H1 (cell line): ENCODE measurements around the gene QRICH2. TPM values are rescaled to one million over a fixed set of nuclear protein-coding genes. Genes with fewer than 3 reads are reported as not detected.

ENCODE experiments used
- CTCF ChIA-PET: fragments of 300-600 bp; sonication (Branson Sonifier 250); formaldehyde crosslinking; loops from one replicate; lab custom pipeline; 2021; ENCODE audit not compliant: partially characterized antibody; lab: Charles Lee
- POLR2A ChIA-PET: fragments of 300-600 bp; sonication (Branson Sonifier 250); formaldehyde crosslinking; loops from one replicate; lab custom pipeline; 2021; ENCODE audit warnings: inconsistent platforms; ENCODE audit not compliant: partially characterized antibody; lab: Charles Lee
- DNase-seq, 2 experiments: peaks; one replicate each; pipeline versions ENCODE4 v3.0.0 to v3.0.0-alpha.2; 2010 to 2022; ENCODE audit warnings: low spot score in 2 of 2, low read depth in 1 of 2, mixed read lengths in 1 of 2
- FAIRE-seq: peaks from 2 replicates; lab custom pipeline; 2011; peaks lifted over from hg19 to GRCh38; lab: Jason Lieb, UNC
- H2AFZ ChIP-seq: 2 replicates; pipeline ENCODE4 v1.8.1; 2012; ENCODE audit warnings: low read length, inconsistent platforms
- H2AK5ac ChIP-seq: 2 replicates; pipeline ENCODE4 v1.6.1; 2013; ENCODE audit warnings: low read depth, low read length
- H2BK120ac ChIP-seq: replicated peaks from 2 replicates; pipeline ENCODE3; 2013; ENCODE audit warnings: low read depth, low read length, inconsistent platforms
- H2BK12ac ChIP-seq: 2 replicates; pipeline ENCODE4 v1.6.1; 2013; ENCODE audit warnings: low read depth, low read length
- H2BK15ac ChIP-seq: 2 replicates; pipeline ENCODE4 v1.6.1; 2013; ENCODE audit warnings: low read length
- H2BK20ac ChIP-seq: 2 replicates; pipeline ENCODE4 v1.6.1; 2013; ENCODE audit warnings: low read length
- H2BK5ac ChIP-seq: 2 replicates; pipeline ENCODE4 v1.6.1; 2013; ENCODE audit warnings: low read depth, low read length
- H3K14ac ChIP-seq: 2 replicates; pipeline ENCODE4 v1.6.1; 2013; ENCODE audit warnings: inconsistent platforms; ENCODE audit not compliant: insufficient read length
- H3K18ac ChIP-seq: 2 replicates; pipeline ENCODE4 v1.6.1; 2013; ENCODE audit warnings: low read length; ENCODE audit errors: extremely low read depth
- H3K23ac ChIP-seq: 2 replicates; pipeline ENCODE4 v1.6.1; 2013; ENCODE audit warnings: inconsistent platforms; ENCODE audit not compliant: insufficient read length
- H3K23me2 ChIP-seq: 2 replicates; pipeline ENCODE4 v1.6.1; 2013; ENCODE audit warnings: low read depth, low read length
- H3K27ac ChIP-seq: 2 replicates; pipeline ENCODE4 v1.6.1; 2011; ENCODE audit warnings: low read depth, low read length, inconsistent platforms
- H3K27me3 ChIP-seq, 4 experiments: replicated peaks in 1 of 4; 1 replicate in 1 of 4; 2 replicates in 3 of 4; pipeline versions ENCODE4 v1.6.1 to v1.8.1; 2011 to 2013; ENCODE audit warnings: low read length in 3 of 4, mild to moderate bottlenecking in 3 of 4, inconsistent platforms in 2 of 4, mixed read lengths in 2 of 4, moderate library complexity in 1 of 4; ENCODE audit not compliant: control insufficient read depth in 3 of 4, insufficient read depth in 3 of 4; ENCODE audit errors: extremely low read depth in 1 of 4
- H3K36me3 ChIP-seq, 4 experiments: 2 replicates each; pipeline versions ENCODE4 v1.6.1 to v1.8.1; 2011 to 2013; ENCODE audit warnings: mild to moderate bottlenecking in 4 of 4, low read length in 3 of 4, moderate library complexity in 2 of 4, control low read depth in 1 of 4, inconsistent platforms in 1 of 4; ENCODE audit not compliant: insufficient read depth in 4 of 4, control insufficient read depth in 2 of 4
- H3K4ac ChIP-seq: replicated peaks from 2 replicates; pipeline ENCODE3; 2013; ENCODE audit warnings: low read length, low read depth, mixed read lengths, inconsistent platforms; ENCODE audit not compliant: insufficient read length
- H3K4me1 ChIP-seq, 4 experiments: replicated peaks in 1 of 4; 1 replicate in 1 of 4; 2 replicates in 3 of 4; pipeline versions ENCODE4 v1.6.1 to v1.8.1; 2011 to 2013; ENCODE audit warnings: low read length in 3 of 4, inconsistent platforms in 2 of 4, mixed read lengths in 1 of 4; ENCODE audit not compliant: insufficient read depth in 4 of 4, control insufficient read depth in 3 of 4
- H3K4me2 ChIP-seq, 2 experiments: 2 replicates each; pipeline versions ENCODE4 v1.6.1 to v1.8.1; 2011 to 2013; ENCODE audit warnings: low read depth in 2 of 2, low read length in 2 of 2, control low read depth in 1 of 2, inconsistent platforms in 1 of 2, mild to moderate bottlenecking in 1 of 2; ENCODE audit not compliant: insufficient read depth in 1 of 2
- H3K4me3 ChIP-seq, 4 experiments: fragments of 200-600, 300-600 bp in 1 of 4; sonication (generic), shearing (Covaris generic), sonication (Bioruptor Twin) in 1 of 4; 2 replicates each; pipeline versions ENCODE4 v1.5.1 to v1.8.1; 2011 to 2016; ENCODE audit warnings: low read length in 4 of 4, low read depth in 3 of 4, control low read depth in 2 of 4, inconsistent platforms in 2 of 4, mild to moderate bottlenecking in 2 of 4, mixed read lengths in 1 of 4, moderate library complexity in 1 of 4; ENCODE audit not compliant: insufficient read depth in 2 of 4; ENCODE audit errors: extremely low read depth in 1 of 4
- H3K56ac ChIP-seq: replicated peaks from 2 replicates; pipeline ENCODE3; 2013; ENCODE audit warnings: low read depth, mild to moderate bottlenecking, mixed read lengths, low read length, inconsistent platforms; ENCODE audit not compliant: insufficient read length
- H3K79me1 ChIP-seq: 2 replicates; pipeline ENCODE4 v1.6.1; 2013; ENCODE audit warnings: low read depth, low read length, control low read depth
- H3K79me2 ChIP-seq, 2 experiments: 2 replicates each; pipeline versions ENCODE4 v1.6.1 to v1.8.1; 2012 to 2013; ENCODE audit warnings: low read length in 2 of 2, mild to moderate bottlenecking in 2 of 2, inconsistent platforms in 1 of 2; ENCODE audit not compliant: insufficient read depth in 2 of 2, control insufficient read depth in 1 of 2
- H3K9ac ChIP-seq, 4 experiments: replicated peaks in 1 of 4; 1 replicate in 1 of 4; 2 replicates in 3 of 4; pipeline versions ENCODE4 v1.6.1 to v1.8.1; 2011 to 2013; ENCODE audit warnings: low read depth in 3 of 4, low read length in 3 of 4, control low read depth in 2 of 4, mild to moderate bottlenecking in 2 of 4, moderate library complexity in 2 of 4, inconsistent platforms in 1 of 4; ENCODE audit errors: extremely low read depth in 1 of 4
- H3K9me3 ChIP-seq, 2 experiments: 2 replicates each; pipeline versions ENCODE4 v1.6.1 to v1.8.1; 2012 to 2013; ENCODE audit warnings: mild to moderate bottlenecking in 2 of 2, moderate library complexity in 2 of 2, control low read depth in 1 of 2, inconsistent platforms in 1 of 2, low read depth in 1 of 2, low read length in 1 of 2, mixed read lengths in 1 of 2; ENCODE audit not compliant: insufficient read depth in 2 of 2
- H4K20me1 ChIP-seq, 2 experiments: replicated peaks in 1 of 2; 2 replicates each; pipeline versions ENCODE3 to v1.8.1; 2011 to 2013; ENCODE audit warnings: inconsistent platforms in 2 of 2, low read length in 2 of 2, mild to moderate bottlenecking in 1 of 2; ENCODE audit not compliant: insufficient read depth in 2 of 2, control insufficient read depth in 1 of 2
- H4K5ac ChIP-seq: 2 replicates; pipeline ENCODE4 v1.6.1; 2013; ENCODE audit warnings: low read length, low read depth, mixed read lengths, inconsistent platforms; ENCODE audit not compliant: insufficient read length
- H4K8ac ChIP-seq: 2 replicates; pipeline ENCODE4 v1.8.0; 2013; ENCODE audit warnings: mild to moderate bottlenecking, moderate library complexity, low read length, inconsistent platforms; ENCODE audit not compliant: insufficient read depth; ENCODE audit errors: extremely low read depth
- H4K91ac ChIP-seq: replicated peaks from 2 replicates; pipeline ENCODE3; 2013; ENCODE audit warnings: low read length, mixed read lengths, inconsistent platforms; ENCODE audit not compliant: insufficient read length
- BCL11A ChIP-seq, 2 experiments: IDR thresholded peaks; one replicate each; pipeline ENCODE4 v1.6.1; 2011; ENCODE audit warnings: low read depth in 2 of 2, low read length in 2 of 2, mild to moderate bottlenecking in 2 of 2
- CREB1 ChIP-seq: IDR thresholded peaks from 2 replicates; pipeline ENCODE4 v1.6.1; 2012; ENCODE audit warnings: inconsistent platforms
- EP300 ChIP-seq, 2 experiments: IDR thresholded peaks; 1 replicate in 1 of 2; 2 replicates in 1 of 2; pipeline ENCODE4 v1.6.1; 2011 to 2012; ENCODE audit warnings: low read depth in 2 of 2, low read length in 2 of 2, mild to moderate bottlenecking in 2 of 2, borderline replicate concordance in 1 of 2, inconsistent platforms in 1 of 2, moderate library complexity in 1 of 2
- GTF2F1 ChIP-seq: IDR thresholded peaks from 2 replicates; pipeline ENCODE4 v1.6.1; 2012; ENCODE audit warnings: low read depth, low read length, improper control_type of control experiment, borderline replicate concordance
- POLR2AphosphoS5 ChIP-seq: IDR thresholded peaks from 2 replicates; pipeline ENCODE4 v1.6.1; 2011; ENCODE audit warnings: low read depth, low read length
- TAF7 ChIP-seq: optimal IDR thresholded peaks from 2 replicates; pipeline ENCODE3; 2011; ENCODE audit warnings: low read depth, mild to moderate bottlenecking, inconsistent platforms, low read length, moderate library complexity, borderline replicate concordance
- WGBS, 2 experiments: shearing (Covaris generic) in 1 of 2; methylation state at CpG; one replicate each; pipeline versions ENCODE4 v1.1.6 to v1.1.7; 2013 to 2015; ENCODE audit warnings: low lambda C conversion rate in 2 of 2, mixed read lengths in 2 of 2, inconsistent platforms in 1 of 2, low coverage in 1 of 2, missing lambda C conversion rate in 1 of 2; ENCODE audit not compliant: insufficient replicate concordance in 2 of 2, insufficient coverage in 1 of 2, insufficient read length in 1 of 2; ENCODE audit errors: extremely low coverage in 1 of 2, missing lambda C conversion rate in 1 of 2; 5-methylcytosine and 5-hydroxymethylcytosine counted together
- polyA plus RNA-seq, 7 experiments: library from polyadenylated mRNA; depleted of rRNA in 3 of 7; stranded (reverse) in 5 of 7; unstranded in 2 of 7; fragments of >200 nt in 5 of 7; fragments of 200-250 nt in 2 of 7; gene quantifications; 1 replicate in 5 of 7; 2 replicates in 1 of 7; 4 replicates in 1 of 7; pipeline versions ENCODE4 v1.2.1 to v1.2.3, GENCODE V29; 2011 to 2013; ENCODE audit warnings: missing spikeins in 2 of 7, mixed read lengths in 2 of 7
- total RNA-seq: library from RNA; stranded (reverse); fragmentation: NEBNext Ultra II Directional; extraction: Animal tissue kit (Norgen Biotek cat#: 25700); gene quantifications from 2 replicates; pipeline ENCODE4 v1.2.1, GENCODE V29; 2021
- TF ChIP-seq, protein P1 (sequence below): IDR thresholded peaks from 2 replicates; pipeline ENCODE4 v1.6.1; 2011; ENCODE audit warnings: low read depth, mild to moderate bottlenecking, low read length; ENCODE audit not compliant: insufficient read depth
- TF ChIP-seq, protein P2 (sequence below): IDR thresholded peaks from 2 replicates; pipeline ENCODE4 v1.6.1; 2012; ENCODE audit warnings: low read length, inconsistent platforms

The QRICH2 gene
- total and polyA plus RNA-seq, 2 of the 8 experiments (the other 6 are each of a cell fraction or from before 2014, with no cell fraction given), result 2.8 to 3.8 TPM

DNA sequence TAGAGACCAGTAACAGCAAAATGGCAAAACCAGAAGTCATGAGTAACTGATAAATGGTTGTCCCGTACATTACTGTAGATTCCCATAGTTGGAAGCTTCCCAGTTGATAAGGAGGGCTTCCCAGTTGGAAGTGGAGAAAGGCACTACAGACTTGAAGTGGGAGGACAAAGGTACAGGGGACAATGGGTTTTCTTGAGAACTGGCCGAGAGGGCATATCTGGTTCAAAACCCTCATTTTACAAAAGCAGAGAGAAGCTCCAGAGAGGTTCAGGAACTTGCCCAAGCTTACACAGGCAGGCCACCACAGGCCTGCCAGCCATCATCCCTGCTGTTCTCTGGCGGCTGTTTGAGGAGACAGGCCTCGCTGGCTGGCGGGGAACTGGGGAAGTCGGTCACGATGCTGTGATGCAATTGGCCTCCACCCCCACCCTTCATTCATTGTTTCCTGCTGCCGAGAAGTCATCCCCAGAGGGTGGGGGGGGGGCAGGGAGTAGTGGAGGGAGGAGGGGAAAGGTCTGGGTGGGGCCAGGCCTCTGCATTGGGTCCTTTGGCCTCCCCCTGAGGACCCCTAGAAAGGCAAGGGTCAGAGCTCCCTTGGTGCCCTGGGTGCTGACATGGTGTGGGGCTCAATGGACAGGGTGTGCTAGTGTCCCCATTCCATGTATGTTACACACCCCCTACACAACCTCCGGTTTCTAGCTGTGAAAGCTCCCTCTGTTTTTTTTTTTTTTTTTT is 39.9 kb downstream of the QRICH2 start:
- ChIA-PET POLR2A (interaction anchor here (0.5 to 1.9 kb wide), 11 partner anchors 9 to 397 kb away, joined by 3 to 10 read pairs (median 4); partner anchors contain the start of gene RNF157), CTCF (interaction anchor here (0.6 to 6.2 kb wide), 8 partner anchors 10 to 162 kb away, joined by 3 to 63 read pairs (median 4); no protein-coding TSS in a partner anchor)
- FAIRE-seq (no peak), DNase-seq (no peak)
- H3K4me3 ChIP-seq, result no peak overlapping the region
- peaks cover 3 to 24% of the 10 kb centered on the region in 2 experiments; a peak in 3 of 4 replicates for H3K79me2 ChIP-seq
- H3K79me1 ChIP-seq, result peaks cover 2% of the 10 kb centered on the region; the same call in 1 of the 2 replicates
- no peaks in the 10 kb centered on the region for H4K20me1 ChIP-seq
- H4K8ac ChIP-seq, result peak overlapping the region; percentile 9; the same call in 1 of the 2 replicates
- H2BK5ac ChIP-seq, result peak overlapping the region; percentile 44; the same call in 1 of the 2 replicates
- no peak overlapping the region for H3K23ac ChIP-seq
- H3K4me2 ChIP-seq, result peak overlapping the region in 1 of 2 experiments; percentile 25; a peak in 1 of 4 replicates
- no peak overlapping the region for H2AFZ ChIP-seq
- H3K18ac ChIP-seq, result no peak overlapping the region; the same call in 1 of the 2 replicates
- no peak overlapping the region for H2BK20ac ChIP-seq
- no peak overlapping the region for H3K14ac ChIP-seq
- no peaks in the 10 kb centered on the region for H3K36me3 ChIP-seq
- H2BK15ac ChIP-seq, result no peak overlapping the region
- no peak overlapping the region for H2AK5ac ChIP-seq
- no peak overlapping the region for H2BK12ac ChIP-seq
- H3K27ac ChIP-seq, result no peak overlapping the region; the same call in 1 of the 2 replicates
- H3K4ac ChIP-seq, result no peak overlapping the region
- no peak overlapping the region for H4K5ac ChIP-seq
- no peaks in the 10 kb centered on the region for H3K23me2 ChIP-seq
- no peak overlapping the region for H4K91ac ChIP-seq
- H2BK120ac ChIP-seq, result no peak overlapping the region
- peaks cover 5 to 27% (median 19%) of the 10 kb centered on the region in 4 experiments for H3K4me1 ChIP-seq
- no peaks in the 10 kb centered on the region for H3K27me3 ChIP-seq
- no peak overlapping the region; a peak in 1 of 7 replicates for H3K9ac ChIP-seq
- 74% methylated on average over 8 of the region's 9 CpGs; no CpG with 5 or more reads in 1 of the 2 experiments for WGBS, 2 experiments
- H3K9me3 ChIP-seq, result no peaks in the 10 kb centered on the region
- H3K56ac ChIP-seq, result no peak overlapping the region
- TF ChIP-seq EP300 (IDR thresholded peaks at IDR 0.05; ENCODE audit: borderline replicate concordance in 1 of 2, low read depth in 2 of 2, low read length in 2 of 2), result no peak
- no peak for TF ChIP-seq GTF2F1
- TF ChIP-seq CREB1, result no peak
- TF ChIP-seq BCL11A (IDR thresholded peaks at IDR 0.05; ENCODE audit: low read depth in 2 of 2, low read length in 2 of 2), result no peak
- TF ChIP-seq, protein P1, sequence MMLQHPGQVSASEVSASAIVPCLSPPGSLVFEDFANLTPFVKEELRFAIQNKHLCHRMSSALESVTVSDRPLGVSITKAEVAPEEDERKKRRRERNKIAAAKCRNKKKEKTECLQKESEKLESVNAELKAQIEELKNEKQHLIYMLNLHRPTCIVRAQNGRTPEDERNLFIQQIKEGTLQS, result 0 out of 2 replicates have a peak, but pooled peaks have one; percentile 6
- TF ChIP-seq TAF7, result no peak
- TF ChIP-seq, protein P2, sequence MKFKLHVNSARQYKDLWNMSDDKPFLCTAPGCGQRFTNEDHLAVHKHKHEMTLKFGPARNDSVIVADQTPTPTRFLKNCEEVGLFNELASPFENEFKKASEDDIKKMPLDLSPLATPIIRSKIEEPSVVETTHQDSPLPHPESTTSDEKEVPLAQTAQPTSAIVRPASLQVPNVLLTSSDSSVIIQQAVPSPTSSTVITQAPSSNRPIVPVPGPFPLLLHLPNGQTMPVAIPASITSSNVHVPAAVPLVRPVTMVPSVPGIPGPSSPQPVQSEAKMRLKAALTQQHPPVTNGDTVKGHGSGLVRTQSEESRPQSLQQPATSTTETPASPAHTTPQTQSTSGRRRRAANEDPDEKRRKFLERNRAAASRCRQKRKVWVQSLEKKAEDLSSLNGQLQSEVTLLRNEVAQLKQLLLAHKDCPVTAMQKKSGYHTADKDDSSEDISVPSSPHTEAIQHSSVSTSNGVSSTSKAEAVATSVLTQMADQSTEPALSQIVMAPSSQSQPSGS, result no peak
- 0 out of 2 replicates have a peak, but pooled peaks have one; percentile 33 for TF ChIP-seq POLR2AphosphoS5
